NK-92 (cell line): ENCODE data around the gene ZNF503.

Experiments used
- DNase-seq: peaks from one replicate; lab custom pipeline; 2025; ENCODE audit not compliant: unreplicated experiment; lab: John Stamatoyannopoulos, UW

Gene ZNF503, protein sequence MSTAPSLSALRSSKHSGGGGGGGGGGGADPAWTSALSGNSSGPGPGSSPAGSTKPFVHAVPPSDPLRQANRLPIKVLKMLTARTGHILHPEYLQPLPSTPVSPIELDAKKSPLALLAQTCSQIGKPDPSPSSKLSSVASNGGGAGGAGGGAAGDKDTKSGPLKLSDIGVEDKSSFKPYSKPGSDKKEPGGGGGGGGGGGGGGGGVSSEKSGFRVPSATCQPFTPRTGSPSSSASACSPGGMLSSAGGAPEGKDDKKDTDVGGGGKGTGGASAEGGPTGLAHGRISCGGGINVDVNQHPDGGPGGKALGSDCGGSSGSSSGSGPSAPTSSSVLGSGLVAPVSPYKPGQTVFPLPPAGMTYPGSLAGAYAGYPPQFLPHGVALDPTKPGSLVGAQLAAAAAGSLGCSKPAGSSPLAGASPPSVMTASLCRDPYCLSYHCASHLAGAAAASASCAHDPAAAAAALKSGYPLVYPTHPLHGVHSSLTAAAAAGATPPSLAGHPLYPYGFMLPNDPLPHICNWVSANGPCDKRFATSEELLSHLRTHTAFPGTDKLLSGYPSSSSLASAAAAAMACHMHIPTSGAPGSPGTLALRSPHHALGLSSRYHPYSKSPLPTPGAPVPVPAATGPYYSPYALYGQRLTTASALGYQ

DNA sequence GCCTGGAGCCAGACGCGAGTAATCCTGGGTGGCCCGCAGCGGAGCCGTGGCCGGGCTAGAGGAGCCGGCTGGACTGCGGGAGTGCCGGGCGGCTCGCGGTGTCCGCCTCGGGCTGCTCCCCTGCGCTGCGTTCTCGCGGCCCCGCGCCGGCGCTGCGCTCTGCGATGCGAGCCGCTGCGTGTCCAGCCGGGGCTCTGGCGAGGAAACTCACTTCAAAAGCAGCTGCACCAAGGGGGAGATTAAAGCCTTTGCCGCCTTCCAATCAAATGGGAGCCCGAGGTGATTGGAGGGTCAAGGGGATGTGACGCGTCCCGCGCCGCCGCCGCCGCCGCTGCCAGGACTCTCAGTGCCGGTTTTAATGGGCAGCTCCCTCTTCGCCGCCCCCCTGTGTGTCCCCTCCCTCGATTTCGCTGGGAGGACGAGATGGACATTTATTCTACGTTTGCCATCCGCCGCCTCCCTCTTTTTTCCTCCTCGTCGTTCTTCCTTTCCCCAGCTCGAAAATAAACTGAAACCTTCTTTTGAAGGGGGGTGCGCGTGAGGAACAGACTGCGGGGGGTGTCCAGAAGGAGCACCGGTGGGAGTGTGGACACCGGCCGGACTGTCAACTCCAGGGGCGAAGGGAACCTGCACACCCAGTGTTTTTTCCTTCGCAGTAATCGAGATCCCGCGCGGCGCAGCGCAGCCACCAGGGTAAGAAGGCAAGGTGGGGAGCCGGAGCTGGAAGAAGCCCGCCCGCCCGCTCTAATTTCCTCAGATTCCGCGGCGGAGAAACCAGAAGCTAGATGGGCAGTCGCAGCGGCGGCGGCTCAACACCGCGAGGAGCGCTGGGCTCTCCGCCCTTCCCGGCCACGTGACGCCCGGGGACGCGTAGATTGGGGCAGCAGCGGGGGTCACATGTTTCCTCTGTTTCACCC is at the start of gene ZNF503:
ZNF503 (minus strand) TSS at position 196 of the 917 bp plus-strand sequence. CDS start 345 bp downstream, outside the sequence.
- no peak for DNase-seq

DNA sequence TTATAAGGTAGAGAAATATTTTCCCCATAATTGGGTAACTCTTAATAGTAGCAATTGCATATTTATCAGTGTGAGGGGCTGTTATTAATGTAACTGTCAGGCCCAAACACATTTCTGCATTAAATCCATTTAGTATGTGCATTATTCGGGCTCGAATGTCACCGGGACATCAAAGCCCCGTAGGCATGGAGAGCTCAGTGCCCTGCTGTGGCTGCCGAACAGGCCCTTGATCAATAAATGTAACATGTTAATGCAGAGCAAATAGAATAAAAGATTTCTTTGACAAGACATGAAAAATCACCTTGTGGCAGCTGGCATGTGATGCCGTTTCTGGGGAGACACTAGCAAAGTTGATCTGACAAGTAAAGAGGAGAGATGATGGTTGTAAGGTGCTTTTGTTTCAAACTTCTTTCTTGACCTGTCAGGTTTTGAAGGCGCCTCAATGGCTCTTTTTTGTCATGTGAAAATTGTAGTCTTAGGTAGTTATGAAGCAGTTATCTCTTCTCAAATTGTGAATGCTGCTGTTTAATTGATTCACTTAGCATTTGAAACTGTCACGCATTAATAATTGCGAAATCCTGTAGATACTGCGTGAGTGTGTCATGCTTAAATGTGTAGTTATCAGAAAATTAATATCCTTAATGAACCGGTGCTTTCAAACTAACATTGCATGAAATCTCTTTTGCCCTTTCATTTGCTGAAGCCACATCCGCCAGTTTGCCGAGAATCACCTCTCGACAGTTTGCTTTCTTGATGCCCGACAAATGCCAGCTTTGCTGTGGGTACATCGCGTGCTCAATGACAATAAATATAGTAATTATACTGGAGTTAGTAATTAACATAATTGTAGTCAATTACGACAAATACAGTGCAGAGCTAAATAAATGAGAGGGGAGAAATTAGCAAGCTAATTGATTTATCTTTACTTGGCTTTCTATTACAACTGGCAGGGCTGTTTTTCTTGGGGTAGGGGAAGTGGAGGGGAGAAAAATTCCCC is 49.4 kb upstream of the ZNF503 start:
- no peak for DNase-seq

DNA sequence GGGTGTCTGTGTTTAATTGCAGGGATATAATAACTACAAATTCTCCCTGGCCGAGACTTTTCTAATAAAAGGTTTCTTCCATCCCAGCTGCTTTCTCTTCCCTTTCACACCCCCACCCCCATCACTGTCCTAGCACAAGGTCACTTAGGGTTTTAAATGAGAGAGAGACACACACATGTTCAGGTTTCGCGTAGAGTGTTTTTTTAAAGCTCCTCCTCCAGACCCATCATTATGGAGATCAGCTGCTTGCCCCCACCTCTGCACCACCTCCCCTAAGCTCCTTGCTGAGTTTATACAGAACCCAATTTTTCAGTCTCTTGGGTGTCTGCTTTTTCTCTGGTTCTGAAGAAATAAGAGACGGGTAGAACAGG is 48.5 kb upstream of the ZNF503 start:
- DNase-seq, result no peak

DNA sequence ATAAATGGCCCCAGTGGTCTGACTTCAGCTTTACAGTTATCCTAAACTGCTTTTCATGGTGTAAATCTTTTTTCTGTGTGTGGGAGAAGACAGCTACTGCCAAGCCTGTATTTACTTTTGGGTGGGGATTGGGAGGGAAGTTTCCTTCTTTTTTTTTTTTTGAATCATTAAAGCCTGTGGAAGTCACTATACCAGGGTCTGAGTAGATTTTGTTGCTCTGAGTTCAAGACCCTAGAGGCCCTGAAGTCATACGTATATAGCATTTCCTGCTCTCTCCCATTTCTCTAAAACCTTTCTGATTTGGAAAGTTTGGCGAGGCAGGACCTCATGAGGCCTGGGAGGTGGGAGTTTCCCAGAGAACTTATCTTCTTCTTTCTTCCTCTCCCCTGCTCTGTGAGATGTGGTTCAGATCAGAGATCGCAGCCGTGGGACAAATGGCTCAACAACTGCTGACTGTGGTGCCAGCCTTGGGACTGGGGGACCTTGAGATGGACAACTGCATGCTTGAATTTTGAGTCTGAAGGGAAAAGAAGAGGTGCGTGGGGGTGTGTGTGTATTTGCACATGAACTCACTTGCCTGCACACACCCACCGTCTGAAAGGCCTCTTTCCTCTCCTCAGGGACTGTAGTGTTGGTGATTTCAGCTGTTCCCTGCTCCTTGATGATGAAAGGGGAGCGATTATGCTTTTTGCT is 48.0 kb upstream of the ZNF503 start:
- no peak for DNase-seq

DNA sequence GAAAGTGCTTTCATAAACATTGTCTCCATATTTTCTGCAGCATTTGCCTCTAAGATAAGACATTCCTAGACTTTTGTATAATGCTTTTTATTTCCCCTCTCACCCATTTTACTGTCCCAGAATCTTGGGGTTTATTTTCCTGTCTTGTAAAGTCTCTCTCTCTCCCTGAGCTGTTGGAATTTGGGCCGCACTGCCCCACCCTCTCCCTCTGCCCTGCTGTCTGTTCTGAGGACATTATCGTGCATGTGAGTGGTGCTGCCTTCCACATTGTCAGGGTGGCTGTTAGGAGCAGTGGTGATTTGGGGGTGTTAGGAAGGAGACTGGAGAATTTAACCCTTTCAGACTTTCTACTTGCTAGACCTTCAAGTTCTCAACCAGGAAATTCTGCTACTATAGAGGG is 46.6 kb upstream of the ZNF503 start:
- DNase-seq, result no peak

DNA sequence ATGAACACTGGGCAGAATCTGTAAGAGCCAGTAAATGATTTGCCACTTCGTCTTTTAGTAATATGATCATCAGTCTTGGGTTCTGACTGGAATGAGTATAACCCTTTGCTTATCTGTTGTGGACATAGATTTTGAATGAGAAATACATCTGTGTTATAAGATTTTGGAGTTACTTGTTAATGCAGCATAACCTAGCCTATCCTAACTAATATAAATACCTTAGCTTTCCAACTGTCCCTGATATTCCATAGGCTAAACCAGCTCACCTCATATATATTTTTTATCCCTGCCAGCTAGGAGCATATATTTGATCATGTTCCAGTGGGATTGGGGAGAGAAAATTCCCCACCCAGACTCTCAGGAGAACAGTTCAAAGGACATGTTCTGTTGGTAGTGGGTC is 44.9 kb upstream of the ZNF503 start:
- no peak for DNase-seq

DNA sequence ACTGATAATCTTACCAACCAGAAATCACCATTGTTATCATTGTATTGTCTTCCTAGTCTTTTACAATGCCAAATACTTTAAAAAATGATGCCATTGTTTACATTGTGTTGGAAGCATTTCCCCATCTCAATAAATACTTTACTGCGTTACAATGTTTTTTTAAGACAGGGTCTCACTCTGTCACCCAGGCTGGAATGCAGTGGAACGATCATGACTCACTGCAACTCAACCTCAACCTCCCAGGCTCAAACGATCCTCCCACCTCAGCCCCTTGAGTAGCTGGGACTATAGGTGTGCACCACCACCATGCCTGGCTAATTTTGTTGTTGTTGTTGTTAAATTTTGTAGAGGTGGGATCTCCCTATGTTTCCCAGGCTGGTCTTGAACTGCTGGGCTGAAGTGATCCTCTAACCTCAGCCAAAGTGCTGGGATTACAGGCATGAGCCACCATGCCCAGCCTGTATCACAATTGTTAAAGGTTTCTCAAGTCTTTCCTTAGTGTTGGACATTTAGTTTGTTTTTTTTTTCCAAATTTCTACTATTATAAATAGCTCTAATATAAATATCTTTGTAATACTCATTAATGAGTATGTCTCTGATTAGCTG is 43.3 kb upstream of the ZNF503 start:
- DNase-seq, result no peak

DNA sequence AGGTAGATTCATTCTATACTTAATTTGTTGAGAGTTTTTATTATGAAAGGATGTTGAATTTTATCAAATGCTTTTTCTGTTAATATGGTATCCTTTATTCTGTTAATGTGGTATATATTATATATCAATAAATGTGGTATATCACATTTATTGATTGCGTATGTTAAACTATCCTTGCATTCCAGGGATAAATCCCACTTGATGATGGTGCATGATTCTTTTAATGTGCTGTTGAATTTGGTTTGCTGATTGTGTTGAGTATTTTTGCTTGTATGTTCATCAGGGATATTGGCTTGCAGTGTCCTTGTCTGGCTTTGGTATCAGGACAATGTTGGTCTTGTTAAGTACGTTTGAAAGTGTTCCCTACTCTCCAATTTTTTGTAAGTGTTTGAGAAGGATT is 41.8 kb upstream of the ZNF503 start:
- no peak for DNase-seq

DNA sequence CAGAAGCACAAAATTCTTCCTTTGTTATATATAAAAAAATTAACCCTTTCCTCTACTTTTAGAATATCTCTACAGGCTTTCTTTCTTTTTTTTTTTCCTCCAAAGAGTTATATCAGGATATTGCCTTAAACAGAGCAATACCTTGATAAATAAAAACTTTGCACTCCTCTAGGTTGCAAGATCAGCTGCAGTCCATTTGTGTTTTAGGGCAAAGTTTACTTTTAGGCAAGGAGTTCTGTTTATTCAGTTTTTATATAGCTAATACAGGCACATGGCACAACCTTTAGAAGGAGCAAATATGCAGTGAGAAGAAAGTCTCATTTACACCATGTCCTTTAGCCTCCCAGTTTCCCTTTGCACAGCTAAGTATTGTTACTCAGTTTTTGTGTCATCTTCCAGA is 40.1 kb upstream of the ZNF503 start:
- DNase-seq, result no peak

DNA sequence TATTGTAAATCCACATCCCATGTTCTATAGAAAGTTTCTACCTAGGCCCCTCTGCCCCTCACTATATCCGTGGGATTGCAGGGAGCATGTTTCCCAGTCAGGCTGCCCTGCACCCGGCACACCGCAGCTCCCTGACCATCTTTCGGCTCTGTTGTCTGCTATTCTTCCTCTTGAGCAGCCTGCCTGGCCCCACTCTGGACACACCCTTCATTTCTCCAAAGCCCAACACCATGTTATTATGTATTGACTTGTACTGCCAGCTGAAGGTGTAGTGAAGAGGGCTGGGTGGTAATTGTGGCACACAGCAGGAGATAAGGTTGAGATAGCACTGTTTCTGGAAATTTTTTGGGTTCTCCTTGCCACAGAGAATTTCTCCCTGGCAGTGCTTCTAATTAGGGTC is 39.6 kb upstream of the ZNF503 start:
- no peak for DNase-seq

DNA sequence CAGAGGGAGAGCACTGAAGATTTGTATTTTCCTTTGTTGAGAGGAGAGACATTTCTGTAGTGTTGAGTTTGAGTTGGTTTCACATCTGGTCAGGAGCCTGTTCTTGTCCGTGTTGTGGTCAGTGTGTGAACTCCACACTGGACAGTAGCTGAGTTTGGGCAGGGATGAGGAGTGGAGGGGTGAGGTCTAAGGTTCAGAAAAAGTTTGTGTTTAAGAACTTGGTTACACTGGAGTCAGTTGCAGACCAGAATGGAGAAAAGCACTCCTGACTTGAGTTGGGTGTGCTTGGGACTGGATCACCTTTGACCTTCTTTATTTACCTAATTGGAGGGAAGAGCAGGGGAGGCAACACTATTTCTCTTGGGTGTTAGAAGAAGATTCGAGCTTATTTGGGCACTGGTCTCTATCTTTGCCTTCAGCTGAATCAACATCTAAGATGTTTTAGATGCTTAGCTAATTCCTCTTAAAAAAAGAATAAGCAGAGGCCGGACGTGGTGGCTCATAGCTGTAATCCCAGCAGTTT is 38.8 kb upstream of the ZNF503 start:
- no peak for DNase-seq

DNA sequence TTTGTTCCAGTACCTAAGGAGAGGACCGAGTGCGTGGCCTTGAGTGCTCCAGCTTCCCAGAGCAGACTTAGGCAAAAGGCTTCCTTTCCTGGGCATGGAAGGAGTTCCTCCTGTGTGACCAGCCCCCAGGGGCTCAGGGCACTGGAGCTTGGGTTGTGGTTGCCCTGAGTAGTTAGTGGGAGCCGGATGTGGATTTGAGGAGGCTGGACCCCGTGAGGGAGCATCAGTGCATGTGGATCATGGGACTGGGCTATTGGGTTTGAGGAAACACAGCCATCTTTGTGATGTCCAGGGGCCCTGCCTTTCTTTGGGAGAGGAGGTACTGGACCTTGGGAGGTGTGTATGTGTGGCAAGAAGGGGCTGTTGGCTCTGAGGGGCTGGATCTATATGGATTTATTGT is 38.2 kb upstream of the ZNF503 start:
- no peak for DNase-seq

DNA sequence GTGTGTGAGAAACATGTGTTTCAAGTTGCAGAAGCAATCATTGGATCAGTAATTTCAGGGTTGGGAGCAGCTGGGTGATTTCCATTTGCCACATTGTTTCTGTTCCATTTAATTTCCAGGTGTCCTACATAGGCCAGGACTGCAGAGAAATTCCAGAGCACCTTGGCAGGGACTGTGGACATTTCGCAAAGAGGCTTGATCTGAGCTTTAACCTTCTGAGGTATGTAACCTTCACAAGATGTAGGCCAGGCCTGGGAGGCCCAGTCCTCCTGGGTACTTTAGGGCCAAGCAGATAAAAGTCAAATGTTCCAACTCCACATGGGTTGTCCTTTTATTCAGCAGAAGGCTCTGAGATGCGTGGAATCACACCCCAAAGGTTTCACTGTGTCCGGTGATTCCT is 36.7 kb upstream of the ZNF503 start:
- DNase-seq, result no peak

DNA sequence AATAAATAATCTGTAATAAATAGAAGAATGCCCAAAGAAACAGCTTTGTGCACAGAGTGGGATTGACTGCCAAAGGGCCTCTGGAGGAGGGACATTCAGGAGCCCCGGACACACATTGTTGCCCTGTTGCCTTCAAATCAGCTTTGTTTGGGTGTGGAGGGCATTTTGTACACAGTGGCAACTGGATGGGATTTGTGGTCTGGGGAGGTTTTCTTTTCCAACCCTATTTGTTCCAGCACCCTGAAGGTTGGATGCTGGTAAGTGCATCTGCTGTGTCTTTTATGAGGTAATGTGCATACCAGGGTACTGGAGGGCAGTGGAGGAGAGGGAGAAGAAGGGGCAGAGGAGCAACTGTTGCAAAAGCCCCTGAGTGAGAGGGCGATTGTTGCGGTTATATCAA is 36.1 kb upstream of the ZNF503 start:
- DNase-seq, result no peak

DNA sequence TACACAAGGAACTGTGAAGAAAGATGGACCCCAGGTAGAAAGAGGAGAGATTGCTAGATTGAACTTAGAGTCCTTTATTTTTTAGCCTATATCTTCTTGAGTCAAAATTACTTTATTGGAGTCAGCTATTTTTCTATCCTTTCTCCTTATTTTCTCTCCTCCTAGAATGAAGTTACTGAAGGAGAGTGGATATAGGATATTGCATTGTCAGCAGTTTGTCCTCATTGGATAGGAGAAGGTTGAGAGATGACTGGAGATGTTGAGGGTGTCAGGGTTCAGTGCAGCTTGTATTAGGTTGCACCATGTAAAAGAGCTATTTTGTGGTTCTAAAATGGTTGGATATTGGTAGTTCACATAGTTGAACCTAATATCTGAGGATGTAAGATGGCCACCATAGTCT is 35.3 kb upstream of the ZNF503 start:
- DNase-seq, result no peak

DNA sequence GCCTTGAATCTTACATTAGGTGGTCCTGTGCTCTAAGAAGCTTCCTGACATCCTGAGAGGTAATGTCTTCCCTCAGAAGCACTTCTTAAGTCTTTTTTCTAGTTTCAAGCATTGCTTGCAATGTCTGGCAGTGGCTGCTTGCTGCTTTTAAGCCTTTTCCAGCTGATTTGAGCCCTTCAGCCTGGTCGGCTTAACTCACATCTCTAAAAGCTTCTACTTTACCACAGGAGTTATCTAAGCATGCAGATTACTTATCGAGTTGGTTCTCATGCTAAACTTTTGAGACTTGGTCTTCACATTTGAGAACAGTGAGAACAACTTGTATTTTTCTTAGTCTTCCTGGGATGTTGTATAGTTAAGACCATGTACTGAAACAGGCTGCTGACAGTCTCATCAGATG is 33.7 kb upstream of the ZNF503 start:
- DNase-seq, result no peak

DNA sequence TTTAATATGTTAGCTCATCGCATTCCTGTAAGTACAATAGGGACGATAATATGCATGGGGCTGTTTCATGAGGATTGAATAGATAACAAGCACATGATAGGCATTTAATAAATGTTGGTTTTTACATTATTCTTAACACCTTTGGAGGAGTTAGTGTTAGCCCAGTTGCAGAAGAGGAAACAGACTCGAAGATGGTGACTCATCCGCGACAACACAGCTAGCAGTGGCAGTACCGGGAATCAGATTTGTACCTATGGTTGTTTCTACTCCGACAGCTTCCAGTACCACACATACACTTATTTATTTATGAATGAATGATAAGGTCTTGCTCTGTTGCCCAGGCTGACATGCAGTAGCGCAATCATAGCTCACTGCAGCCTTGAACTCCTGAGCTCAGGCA is 32.7 kb upstream of the ZNF503 start:
- no peak for DNase-seq

DNA sequence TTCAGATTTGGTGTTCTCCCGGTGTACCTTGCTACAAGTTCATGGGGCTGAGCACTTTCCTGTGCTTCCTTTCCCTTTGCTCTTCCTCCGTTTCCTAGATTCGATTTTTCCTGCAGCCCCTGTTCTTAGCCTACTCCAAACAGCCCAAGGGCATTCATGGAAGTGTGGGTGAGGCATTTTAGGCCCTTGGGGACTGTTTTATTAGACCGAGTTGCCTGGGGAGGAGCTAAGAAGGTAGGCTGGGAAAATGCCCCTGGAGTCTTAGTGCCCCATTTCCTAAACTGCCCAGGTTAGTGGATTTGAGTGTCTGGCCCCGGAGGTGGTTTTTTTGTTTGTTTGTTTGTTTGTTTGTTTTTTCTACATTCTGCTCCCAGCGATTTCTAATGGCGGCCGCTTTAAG is 31.7 kb upstream of the ZNF503 start:
- no peak for DNase-seq

DNA sequence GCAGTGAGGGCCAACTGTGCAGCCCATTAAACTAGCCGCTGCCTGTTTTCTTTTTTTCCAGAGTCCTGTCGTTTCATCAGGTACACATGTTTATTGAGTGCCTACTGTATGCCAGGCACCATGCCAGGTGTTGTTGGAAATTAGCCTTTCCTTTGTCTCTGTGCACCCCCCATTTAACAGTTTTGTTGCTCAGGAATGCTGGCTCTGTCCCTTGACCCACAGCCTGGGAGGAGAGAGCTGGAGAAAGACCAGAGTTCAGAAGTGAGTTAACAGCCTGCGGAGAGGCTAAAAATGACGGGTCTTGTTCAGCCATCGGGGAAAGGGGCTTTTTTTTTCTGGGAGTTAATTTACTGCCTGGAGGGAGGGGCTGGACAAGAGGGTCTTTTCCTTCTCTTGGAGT is 31.2 kb upstream of the ZNF503 start:
- DNase-seq, result no peak
